Hematopoietic multipotent progenitor cell treated with erythropoietin and hydrocortisone succinate and interleukin-3 and kit ligand, for 8 days (in vitro differentiated cells): ENCODE measurements around the gene CCNG2.
A peak's percentile ranks its signal among the peaks of the same experiment; 100 is the strongest.

Source experiments
- DNase-seq: peaks from one replicate; pipeline ENCODE4 v3.0.0-alpha.2; 2015

Gene CCNG2

GRCh38 chr4:77147079-77147782 lies 9.8 kb upstream of the CCNG2 start:
- no peak for DNase-seq

GRCh38 chr4:77148078-77148477 lies 8.9 kb upstream of the CCNG2 start:
- no peak for DNase-seq

GRCh38 chr4:77149789-77150188 lies 7.2 kb upstream of the CCNG2 start:
- DNase-seq, result no peak

GRCh38 chr4:77151241-77151640 lies 5.8 kb upstream of the CCNG2 start:
- DNase-seq, result peak; percentile 97

- no peak for DNase-seq
Observed at GRCh38 chr4:77152421-77152820, 4.6 kb upstream of the CCNG2 start.

- peak; percentile 62 for DNase-seq
Observed at GRCh38 chr4:77153006-77153405, 4.0 kb upstream of the CCNG2 start.

- DNase-seq, result no peak
Observed at GRCh38 chr4:77154065-77154464, 2.9 kb upstream of the CCNG2 start.

GRCh38 chr4:77154761-77155499 lies 2.1 kb upstream of the CCNG2 start:
- DNase-seq, result no peak

- DNase-seq, result no peak
Observed at GRCh38 chr4:77155631-77156452, 1.2 kb upstream of the CCNG2 start.

GRCh38 chr4:77156533-77156911 lies 485 bp upstream of the CCNG2 start:
- peak; percentile 99 for DNase-seq

GRCh38 chr4:77157859-77158486 lies 966 bp downstream of the CCNG2 start:
- DNase-seq, result peak; percentile 47

GRCh38 chr4:77158487-77158861 lies 1.5 kb downstream of the CCNG2 start:
- DNase-seq, result no peak

- DNase-seq, result no peak
Observed at GRCh38 chr4:77159806-77160205, 2.8 kb downstream of the CCNG2 start.

GRCh38 chr4:77163641-77164040 lies 6.6 kb downstream of the CCNG2 start:
- no peak for DNase-seq

GRCh38 chr4:77167173-77167572 lies 10.2 kb downstream of the CCNG2 start:
- DNase-seq, result no peak

GRCh38 chr4:77167866-77168265 lies 10.9 kb downstream of the CCNG2 start:
- no peak for DNase-seq

GRCh38 chr4:77169481-77169880 lies 12.5 kb downstream of the CCNG2 start:
- DNase-seq, result no peak

- DNase-seq, result no peak
Observed at GRCh38 chr4:77170926-77171325, 13.9 kb downstream of the CCNG2 start.

- DNase-seq, result no peak
Observed at GRCh38 chr4:77172336-77172735, 15.3 kb downstream of the CCNG2 start.

GRCh38 chr4:77174426-77174825 lies 17.4 kb downstream of the CCNG2 start:
- DNase-seq, result no peak

GRCh38 chr4:77175201-77175611 lies 18.2 kb downstream of the CCNG2 start:
- DNase-seq, result no peak

- DNase-seq, result no peak
Observed at GRCh38 chr4:77176640-77177039, 19.6 kb downstream of the CCNG2 start.

- no peak for DNase-seq
Observed at GRCh38 chr4:77177199-77177598, 20.2 kb downstream of the CCNG2 start.
